HG03439 (cell line): ENCODE measurements around the gene ARL15.

Source experiments
- ATAC-seq: cut with Tn5 transposase; IDR thresholded peaks from one replicate; pipeline ENCODE4 v1.9.1; 2021; ENCODE audit warnings: mild to moderate bottlenecking, moderate library complexity; ENCODE audit not compliant: unreplicated experiment

The ARL15 gene

DNA sequence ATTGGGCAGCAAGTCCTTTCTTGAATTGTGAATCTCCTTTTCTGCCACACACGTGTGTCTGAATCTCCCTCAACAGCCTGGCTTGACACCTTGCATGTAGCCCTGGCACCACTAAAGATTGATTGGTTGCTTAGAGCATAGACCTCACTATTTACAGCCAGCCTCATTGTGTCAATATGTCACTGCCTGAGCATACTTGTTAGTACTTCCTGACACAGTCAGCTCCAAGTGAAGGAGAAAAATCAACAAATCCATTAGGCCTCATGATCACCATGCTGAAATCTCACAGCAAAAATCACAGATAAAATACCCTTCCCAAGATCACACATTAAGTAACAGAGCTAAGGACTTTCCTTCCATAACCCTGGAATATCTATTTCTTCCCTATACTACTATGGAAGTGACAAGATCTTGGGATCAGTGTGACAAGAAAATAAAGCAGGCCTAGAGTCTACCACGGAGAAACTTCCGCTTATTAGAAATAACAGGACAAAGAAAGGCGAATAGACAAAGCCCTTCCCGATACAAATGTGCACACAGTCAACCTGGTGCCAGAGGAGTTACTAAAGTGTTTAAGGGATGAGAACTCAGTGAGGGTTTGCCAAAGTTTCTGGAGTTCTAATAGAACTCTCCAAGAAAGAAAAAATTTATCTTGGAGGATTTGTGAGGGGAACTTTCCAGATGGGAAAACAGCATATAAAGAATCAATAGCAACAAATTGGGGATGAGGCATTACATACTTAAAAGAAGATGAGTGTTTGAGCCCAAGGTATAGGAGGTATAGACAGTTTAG is 5.6 kb upstream of the ARL15 start:
- ATAC-seq: no peak

DNA sequence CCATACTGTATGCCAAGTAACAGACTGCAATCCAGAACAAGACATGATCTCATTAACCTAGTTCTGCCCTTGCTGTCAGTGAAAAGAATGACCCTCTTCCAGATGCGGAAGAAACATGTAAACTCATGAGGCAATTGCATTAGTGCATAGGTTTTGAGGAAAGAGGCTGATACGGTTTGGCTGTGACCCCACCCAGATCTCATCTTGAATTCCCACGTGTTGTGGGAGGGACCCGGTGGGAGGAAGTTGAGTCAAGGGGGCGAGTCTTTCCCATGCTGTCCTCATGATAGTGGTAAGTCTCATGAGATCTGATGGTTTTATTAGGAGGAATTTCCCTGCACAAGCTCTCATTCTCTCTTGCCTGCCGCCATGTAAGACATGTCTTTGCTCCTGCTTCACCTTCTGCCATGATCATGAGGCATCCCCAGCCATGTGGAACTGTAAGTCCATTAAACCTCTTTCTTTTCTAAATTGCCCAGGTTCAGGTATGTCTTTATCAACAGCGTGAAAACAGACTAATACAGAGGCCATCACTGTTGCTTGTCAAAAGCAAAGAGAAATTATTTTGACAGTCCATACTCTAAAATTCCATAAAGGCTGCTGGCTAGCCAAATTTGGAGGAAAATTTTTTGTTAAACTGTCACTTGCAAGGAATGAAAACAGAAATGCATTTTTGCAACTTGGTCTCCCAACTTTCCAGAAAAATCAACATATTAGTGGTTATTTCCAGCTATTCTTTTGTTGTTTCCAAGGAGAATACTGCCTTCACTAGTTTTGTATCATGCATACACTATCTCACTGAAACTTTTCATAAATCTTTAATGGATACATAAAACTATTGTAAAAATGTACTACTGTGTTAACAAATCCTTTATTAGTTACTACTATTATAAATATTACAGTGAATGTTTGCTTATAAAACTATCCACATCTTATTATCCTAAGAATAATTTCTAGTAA is 3.2 kb upstream of the ARL15 start:
- no peak for ATAC-seq

- ATAC-seq: no peak
Observed at GRCh38 chr5:54312499-54312898, 2.1 kb upstream of the ARL15 start.

GRCh38 chr5:54311176-54311677 is 854 bp upstream of the ARL15 start:
- ATAC-seq: no peak

GRCh38 chr5:54309691-54310432 is 511 bp downstream of the ARL15 start:
- peak; percentile 23 for ATAC-seq

DNA sequence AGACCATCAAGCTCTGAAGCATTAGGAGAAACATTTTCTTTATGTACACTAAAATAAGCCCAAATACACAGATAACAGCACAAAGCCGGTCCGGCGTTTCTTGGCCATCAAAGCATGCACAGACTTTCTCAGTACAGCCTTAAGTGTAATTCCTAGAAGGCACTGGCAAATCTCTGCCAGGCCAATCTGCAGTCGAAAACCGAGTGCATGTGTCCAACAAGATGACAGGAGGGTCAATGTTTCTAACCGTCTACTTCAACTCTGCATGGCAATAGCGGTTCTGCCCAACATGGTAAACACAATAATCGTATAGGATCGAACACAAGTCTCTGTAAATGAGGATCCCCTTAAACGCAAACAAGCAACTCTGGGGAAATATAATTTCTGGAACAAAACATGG is 1.1 kb downstream of the ARL15 start:
- ATAC-seq: no peak

DNA sequence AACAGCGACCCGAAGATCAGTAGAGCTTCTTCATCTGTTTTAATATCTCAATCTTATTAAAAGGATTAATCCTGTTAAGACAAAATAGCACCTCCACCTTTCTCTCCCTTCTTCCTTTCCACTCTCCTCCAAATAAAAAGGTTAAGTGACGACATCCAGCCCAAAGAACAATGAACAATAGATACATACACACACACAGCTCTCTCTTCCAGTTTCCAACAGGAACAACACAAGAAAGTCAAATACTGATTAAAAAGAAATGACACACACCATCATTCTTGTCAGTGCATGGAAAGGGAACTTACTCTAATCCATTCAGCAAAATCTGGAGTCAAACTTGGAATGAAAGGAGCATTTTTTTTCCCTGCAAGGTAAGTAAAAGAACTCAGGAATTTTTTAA is 2.8 kb downstream of the ARL15 start:
- ATAC-seq: no peak

DNA sequence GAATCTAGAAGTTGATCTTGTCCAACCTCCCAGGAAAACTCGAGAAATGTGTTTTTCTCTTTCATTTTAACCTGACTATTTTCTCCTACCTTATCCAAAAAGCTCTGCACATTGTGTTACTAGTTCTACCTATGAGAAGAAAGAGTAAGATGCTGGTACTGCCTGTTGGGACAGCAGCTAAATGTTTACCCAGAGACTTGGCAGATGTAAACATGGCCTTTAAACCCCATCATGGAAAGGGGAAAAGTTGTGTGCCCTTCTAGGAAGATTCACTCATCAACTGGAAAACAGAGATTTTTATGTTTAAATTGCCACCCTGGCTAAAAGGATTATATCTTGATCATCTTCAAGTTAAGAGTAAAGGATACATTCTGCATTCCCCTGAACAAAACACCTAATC is 3.5 kb downstream of the ARL15 start:
- no peak for ATAC-seq

DNA sequence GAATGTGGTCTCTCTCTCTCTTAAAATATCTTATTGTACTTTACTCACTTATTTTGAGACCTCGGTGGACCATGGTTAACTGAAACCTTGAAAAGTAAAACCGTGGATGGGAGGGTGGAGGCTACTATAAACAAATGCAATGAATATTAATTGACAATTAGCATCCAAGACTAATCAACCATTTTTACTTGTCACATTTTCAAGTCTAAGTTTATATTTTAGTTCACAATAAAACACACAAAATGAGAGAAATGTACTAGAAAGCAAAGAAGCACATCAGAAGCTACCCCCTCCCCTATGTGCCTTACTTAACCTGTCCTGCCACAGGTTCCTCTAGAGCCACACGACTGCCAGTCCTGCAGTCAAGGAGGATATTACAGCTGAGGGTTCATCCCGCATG is 4.6 kb downstream of the ARL15 start:
- no peak for ATAC-seq

DNA sequence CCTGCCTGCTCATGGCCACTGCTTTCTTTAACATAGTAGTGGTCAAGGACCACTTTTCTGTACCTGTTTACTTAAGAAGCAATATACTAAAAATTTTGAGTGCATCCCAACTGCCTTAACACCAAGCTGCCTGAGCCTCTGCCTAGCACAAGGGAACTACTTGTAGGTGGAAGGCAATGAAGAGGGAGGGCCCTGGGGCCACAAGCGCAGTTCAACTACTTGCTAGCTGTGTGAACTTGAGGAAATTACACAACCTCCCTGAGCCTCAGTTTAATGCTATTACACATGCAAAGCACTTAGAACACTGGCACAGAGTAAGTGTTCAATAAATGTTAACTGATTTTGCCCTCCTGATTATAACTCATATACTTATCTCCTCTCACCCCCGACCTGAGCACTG is 6.3 kb downstream of the ARL15 start:
- no peak for ATAC-seq

GRCh38 chr5:54302267-54302687 is 8.1 kb downstream of the ARL15 start:
- ATAC-seq: no peak

DNA sequence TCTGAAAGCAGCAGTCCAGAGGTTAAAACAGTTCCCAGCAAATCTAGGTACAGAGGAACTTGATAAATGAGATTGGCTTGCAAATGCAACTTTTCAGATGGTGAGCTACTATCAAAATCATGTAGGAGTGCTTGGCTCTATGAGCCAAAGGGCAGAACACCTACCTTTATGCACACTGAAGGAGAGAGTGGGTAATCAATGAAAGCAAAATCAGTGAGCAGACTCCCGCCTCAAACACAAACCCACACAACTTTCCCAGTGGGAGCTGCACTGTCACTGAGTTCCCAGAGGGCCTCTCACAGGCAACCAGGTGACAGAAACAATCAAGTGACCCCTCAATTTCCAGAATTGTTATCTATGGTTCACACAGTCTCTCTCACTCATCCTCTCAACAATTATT is 8.5 kb downstream of the ARL15 start:
- no peak for ATAC-seq

GRCh38 chr5:54301220-54301619 is 9.2 kb downstream of the ARL15 start:
- ATAC-seq: no peak

DNA sequence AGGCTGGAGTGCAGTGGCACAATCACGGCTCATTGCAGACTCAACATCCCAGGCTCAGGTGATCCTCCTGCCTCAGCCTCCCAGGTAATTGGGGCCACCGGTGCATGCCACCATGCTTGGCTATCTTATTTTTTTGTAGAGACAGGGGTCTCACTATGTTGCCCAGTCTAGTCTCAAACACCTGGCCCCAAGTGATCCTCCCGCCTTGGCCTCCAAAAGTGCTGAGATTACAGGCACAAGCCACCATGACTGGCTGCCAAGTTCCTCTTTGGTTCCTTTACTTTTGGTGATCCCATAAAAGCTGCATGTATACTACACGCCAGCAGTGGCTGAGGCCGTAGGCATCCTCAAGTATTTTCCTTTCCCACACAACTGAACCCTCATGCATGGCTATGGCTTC is 11.4 kb downstream of the ARL15 start:
- no peak for ATAC-seq

- ATAC-seq: no peak
Observed at GRCh38 chr5:54296386-54296785, 14.0 kb downstream of the ARL15 start.

GRCh38 chr5:54295651-54296276 is 14.6 kb downstream of the ARL15 start:
- no peak for ATAC-seq

DNA sequence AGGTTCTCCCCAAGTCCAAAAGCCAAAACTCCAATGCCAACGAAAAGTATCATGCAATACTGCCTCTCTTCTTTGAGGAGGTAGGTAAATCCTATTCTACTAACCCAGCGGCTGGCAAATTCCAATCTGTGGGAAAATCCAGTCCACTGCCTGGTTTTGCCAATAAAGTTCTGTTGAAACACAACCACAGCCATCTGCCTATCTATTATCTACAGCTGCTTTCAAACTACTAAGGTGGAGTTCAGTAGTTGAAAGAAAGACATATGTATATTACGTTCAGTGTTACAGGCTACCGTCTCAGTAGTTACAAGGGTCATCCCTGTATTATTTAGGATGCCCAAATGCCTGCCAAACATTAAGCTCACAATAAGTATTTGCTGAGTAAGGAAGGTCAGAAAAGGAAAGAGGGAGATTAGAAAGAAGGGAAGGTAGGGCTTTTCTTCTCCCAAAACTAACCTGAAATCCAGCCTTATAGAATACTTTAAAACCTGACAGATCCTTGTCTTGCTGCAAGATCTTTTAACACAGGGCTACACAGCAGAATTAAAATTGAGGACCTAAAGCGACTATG is 16.2 kb downstream of the ARL15 start:
- ATAC-seq: no peak

DNA sequence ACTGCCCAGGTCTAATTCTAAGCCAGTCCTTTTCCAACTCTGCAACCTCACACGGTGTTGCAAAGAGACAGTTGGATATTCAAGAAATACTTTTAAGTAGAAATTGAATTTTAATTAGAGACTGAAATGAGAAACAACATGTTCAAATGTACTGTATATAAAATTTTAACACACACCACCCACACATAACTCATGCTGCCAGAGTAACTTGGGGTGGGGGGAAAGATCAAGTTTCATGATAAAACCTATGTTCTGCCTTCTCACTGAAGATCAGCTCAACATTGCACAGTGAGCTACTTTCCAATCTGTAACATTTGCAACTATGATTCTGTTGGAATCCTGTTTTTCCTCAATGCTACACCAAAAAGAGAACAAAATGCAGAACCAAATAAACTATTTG is 17.5 kb downstream of the ARL15 start:
- no peak for ATAC-seq

GRCh38 chr5:54291498-54291897 is 18.9 kb downstream of the ARL15 start:
- ATAC-seq: no peak

DNA sequence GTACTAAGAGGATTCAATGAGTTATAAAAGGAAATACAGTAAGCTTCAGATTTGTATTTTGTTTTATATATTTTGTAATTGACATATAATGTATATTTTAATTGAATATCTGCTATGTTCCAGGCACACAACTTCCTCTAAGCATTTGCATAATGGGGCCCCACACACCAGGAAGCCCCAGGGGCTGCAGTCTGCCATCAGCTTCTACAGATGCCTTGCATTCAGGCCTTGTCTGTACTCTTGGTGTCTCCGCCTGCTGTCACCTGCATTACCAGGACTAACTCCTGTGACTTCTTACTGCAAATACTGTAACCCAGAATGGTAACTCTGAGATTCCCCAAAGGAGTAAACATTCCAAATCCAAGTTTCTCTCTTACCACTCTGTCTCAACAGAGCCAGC is 20.6 kb downstream of the ARL15 start:
- no peak for ATAC-seq
